ENCODE results near the gene SH2D1A.
"Not testable (repeated sequence)": the region's sequence is repeated elsewhere in the genome, so short reads cannot be mapped to it uniquely, and the experiment has no call there.

Gene SH2D1A

DNA sequence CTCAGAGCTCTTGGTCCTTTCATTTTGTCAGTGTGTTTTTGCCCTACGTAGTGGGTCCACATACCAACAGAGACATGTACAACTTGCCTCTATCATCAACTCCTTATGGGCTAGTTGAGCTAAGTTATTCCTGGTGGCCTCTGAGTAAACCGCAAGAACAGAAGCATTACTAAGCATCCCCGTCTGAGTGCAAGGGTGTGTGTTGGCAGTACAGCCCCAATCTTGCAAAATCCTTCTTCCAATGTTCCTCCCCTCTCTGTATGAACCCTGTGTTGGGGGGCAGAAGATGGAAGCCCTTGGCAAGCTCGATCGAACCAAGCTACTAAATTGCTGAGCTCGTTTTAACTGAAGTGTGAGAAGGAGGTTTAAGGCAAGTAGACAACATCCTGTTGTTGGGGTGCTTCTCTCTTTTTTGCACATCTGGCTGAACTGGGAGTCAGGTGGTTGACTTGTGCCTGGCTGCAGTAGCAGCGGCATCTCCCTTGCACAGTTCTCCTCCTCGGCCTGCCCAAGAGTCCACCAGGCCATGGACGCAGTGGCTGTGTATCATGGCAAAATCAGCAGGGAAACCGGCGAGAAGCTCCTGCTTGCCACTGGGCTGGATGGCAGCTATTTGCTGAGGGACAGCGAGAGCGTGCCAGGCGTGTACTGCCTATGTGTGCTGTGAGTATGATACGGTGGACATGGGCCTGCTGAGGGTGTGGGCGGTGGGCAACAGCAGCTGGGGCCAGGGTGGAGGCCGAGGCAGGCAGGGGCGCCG, at the start of gene SH2D1A:
Gene SH2D1A, plus strand, starts transcription at position 447 of the 760 bp plus-strand sequence. Its CDS starts 80 bp downstream, at position 527.
- no peak for DNase-seq

DNA sequence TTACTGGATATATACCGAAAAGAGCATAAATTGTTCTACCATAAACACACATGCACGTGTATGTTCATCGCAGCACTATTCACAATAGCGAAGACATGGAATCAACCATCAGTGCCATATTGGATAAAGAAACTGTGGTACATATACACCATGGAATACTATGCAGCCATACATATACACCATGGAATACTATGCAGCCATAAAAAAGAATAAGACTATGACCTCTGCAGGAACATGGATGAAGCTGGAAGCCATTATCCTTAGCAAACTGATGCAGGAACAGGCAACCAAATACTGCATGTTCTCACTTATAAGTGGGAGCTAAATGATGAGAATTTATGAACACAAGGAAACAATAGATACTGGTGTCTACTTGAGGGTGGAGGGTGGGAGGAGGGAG, 47.0 kb upstream of the SH2D1A start:
- DNase-seq: not testable (repeated sequence)

DNA sequence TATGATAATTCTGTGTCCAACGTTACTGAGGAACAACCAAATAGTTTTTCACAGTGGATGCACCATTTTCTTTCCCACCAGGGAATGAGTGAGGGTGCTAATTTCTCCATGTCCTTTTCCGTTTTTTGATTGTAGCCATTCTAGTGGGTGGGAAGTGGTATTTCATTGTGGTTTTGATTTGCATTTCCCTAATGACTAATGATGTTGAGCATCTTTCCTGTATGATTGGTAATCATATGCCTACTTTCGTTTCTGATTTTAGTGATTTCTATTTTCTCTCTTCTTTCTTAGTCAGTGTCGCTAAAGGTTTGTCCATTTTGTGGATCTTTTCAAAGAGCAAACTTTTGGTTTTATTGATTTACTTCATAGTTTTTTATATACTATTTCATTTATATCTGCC, 46.0 kb upstream of the SH2D1A start:
- DNase-seq: no peak

DNA sequence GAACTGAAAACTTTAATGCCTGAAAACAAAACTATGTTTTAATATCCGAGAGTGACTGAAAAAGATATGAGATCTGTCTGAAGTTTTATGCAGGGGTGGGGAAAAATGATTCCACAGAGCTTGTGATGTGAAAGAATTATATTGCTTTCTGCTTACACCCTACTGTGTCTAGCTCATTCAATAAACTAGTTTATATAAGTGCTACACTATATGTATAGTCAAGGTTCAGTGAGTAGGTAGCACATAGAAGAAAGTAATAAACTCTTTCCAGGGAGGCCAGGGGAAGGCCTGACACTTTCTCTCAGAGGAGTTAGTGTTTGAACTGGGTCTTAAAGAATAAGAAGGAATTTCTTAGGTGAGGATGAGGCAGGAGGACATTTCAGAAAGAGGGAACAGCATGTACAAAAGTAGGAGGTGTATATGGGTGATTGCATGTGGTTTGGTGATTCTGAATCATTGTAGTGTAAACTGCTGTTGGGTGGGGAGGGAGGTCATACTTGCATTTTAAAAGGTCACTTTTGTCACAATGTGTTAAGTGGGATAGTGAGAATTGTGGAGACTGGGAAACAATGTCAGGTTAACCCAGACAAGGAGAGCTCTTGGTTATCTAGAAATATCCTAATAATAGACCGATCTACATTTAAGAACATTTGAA, 39.0 kb upstream of the SH2D1A start:
- DNase-seq: no peak

DNA sequence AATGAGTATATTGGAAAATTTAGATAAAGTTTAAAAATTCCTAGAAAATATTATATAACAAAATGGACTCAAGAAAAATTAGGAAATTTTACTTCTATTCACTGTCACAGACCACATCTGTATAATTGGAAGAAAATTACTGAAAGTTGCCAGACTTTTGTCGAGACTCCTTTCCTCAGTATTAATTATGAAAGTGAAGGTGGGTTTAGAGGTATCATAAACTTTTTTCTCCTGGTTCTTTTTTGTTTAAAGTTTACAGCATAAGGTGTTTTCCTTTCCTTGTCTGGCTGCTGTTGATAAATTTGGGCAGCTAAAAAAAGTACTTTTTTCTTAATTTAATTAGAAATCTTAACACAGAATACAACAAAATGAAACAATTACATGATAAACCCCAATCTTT, 20.6 kb upstream of the SH2D1A start:
- no peak for DNase-seq

DNA sequence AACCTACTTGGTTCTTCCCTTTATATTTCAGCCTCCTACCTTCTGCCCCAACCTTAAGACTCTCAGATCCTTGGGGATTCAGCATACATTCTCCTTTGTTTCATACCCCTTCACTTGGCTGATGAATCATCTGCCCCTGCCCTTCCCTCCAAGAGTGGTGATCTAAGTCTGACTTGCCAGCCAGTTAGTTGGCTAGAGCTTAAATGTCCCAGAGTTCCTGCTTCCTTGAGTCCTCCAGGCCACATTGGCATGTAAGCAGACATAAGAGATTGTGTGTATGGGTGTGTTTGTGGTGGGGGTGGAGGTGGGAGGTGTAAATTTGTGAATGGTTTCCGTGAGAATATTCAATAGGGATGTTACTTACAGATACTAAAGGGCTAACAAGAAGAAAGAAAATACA, 17.6 kb upstream of the SH2D1A start:
- no peak for DNase-seq

DNA sequence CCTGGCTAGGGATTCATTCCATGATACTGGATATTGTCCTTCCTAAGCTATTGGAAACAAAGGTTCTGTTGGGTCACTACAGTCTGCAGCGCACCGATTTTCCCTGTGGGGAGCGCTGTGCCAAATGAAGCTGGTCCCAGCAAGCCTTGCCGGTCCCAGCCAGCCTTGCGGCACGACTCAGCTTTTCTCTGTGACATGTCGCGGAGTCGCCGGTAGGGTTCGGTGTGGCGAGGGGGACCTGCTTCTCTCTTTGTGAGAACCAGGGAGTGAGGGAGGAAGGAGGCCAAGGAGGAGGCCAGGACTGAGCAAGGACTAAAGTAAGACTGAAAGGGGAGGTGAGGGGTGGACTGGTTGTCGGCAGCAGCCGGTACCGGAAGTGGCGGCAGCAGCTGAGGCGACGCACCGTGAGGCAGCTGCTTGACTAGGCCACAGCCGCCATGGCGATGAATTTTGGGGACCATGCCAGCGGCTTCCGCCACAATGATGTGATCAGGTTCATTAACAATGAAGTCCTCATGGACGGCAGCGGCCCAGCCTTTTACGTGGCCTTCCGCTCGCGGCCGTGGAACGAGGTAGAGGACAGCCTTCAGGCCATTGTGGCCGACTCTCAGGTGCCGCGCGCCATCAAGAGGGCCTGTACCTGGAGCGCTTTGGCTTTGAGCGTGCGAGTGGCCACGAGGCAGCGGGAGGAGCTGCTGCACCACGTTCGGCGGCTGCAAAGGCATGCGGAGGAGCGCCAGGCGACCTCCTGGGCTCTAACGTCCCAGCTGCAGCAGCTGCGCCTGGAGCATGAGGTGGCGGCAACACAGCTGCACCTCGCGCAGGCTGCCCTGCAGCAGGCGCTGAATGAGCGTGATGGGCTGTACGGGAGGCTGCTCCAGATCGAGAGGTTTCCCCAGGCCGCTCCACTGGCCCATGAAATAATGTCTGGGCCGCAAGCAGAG, 13.6 kb upstream of the SH2D1A start, which contains the start of gene TEX13D:
Gene TEX13D, plus strand, starts transcription at position 180 of the 944 bp plus-strand sequence. Its CDS starts 258 bp downstream, at position 438.
- DNase-seq: no peak

DNA sequence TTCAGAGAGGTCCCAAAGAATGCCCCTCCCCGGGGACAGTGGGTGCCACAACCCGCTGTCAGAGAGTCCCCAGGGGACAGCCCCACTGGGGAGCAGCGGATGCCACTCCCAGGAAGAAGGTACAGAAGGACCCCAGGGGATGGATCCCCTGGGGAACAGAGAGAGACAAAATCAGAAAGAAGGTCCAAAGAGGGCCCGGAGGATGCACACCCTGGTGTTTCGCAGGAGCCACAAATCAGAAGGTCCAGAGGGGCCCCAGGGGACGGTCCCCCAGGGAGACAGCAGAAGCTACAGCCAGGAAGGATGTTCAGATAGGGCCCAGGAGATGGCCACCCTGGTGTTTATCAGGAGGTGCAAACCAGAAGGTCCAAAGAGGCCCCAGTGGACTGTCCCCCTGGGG, 12.5 kb upstream of the SH2D1A start:
- DNase-seq: no peak

DNA sequence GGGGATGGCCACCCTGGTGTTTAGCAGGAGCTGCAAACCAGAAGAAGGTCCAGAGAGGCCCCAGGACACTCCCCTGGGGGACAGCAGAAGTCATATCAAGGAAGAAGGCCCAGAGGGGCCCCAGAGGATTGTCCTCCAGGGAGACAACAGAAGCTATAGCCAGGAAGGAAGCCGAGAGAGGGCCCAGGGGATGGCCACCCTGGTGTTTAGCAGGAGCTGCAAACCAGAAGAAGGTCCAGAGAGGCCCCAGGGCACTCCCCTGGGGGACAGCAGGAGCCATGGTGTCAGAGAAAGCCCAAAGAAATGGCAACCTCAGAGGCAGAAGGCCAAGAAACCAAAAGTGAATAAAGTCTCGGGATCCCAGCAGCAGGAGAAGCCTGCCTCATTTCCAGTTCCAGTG, 11.8 kb upstream of the SH2D1A start:
- not testable (repeated sequence) for DNase-seq

DNA sequence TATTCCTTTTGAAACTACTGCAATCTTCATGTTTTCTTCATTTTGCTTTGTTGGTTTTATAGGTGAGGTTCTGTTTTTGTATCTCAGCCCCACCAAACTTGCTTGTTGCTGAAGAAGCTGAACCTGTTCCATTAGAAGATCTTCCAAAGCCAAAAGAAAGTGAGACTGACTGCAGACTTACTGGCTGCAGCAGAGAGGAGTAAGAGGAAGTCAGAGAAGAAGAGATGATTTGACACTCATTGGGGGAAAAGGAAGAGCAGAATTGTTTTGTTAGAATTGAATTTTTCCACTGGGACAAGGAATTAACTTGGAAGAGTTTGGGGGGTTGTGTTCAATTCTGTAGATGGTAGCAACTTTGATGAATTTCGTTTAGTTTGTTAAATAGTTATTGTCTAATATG, 10.8 kb upstream of the SH2D1A start:
- no peak for DNase-seq

DNA sequence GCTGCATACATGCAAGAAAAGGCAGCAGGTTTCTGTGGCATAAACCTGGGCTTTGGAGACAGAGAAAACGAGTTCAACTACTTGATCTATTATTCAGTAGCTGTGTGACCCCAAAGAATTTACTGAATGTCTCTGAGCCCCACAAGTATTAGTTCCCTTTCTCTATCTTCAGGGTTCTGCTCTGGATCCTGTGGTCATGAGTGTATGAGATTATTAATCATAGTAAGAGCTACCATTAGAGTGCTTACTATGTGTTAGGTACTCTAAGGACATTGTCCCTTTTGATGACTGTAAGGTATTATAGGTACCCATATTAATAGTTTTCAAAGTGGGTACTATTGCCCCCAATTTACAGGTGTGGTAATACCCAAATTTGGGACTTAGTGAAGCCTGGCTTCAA, 8.4 kb upstream of the SH2D1A start:
- DNase-seq: no peak

DNA sequence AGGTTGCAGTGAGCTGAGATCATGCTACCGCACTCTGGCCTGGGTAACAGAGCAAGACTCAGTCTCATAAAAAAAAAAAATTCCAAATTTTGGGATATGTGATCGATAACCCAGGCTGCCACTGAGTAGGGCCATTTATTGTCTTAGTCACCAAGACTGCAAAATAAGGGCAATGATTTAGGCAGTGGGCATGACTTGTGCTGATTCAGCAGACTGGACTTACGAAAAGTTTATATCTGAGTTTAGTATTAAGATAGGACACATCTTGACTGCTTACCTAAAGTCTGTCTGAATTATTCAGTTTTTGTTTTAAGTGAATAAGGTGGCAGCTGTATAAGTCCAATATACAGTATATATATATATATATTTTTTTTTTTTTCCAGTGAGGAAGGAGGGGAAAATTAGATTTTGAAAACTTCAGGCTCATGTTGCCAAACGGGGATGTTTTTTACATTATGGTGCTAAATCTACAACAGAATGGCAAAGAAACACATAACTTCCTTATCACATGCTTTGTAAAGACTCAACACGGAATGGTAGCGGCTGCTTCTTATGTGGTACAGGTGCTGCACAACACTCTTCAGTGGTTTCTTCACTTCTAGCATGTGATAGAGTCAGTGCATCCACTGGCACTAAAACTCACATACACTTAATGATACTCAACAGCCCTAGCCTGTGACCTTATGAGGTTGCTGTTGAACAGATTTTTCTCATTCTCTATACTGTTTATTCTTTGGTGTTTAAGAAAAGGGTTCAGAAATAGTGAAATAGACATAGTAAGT, 7.4 kb upstream of the SH2D1A start:
- no peak for DNase-seq

DNA sequence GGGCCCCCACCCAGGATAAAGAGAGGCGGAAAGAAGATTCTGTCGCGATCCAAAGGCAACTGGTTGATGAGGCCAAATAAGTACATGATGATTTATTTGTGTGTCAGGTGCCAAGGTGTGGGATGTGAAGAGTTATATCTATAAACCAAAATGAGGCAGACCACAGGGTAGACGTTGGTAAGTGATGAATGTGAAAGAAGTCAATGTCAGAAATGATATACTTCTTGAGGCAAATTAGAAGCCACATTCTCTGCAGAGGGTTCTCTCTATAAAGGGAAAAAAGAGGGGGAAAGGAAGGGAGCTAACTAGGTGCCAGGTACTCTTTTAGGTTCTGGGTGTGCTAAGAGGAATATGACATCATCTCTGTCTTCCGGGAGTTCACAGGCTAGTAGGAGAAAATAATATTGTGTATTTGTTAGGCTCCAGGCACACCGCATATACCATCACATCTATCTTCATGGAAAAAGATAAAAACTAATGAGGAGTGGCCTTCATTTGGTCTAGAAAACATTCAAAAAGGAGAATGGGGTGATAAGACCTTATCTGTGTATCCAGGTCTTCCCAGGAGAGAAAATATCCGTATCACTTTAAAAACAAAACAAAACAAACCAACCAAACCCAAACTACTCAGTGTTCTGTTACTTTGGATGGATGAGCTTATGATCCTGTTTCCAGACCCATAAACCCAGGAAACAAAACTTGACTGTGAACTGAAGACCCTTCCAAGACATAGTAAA, 4.8 kb upstream of the SH2D1A start:
- no peak for DNase-seq

DNA sequence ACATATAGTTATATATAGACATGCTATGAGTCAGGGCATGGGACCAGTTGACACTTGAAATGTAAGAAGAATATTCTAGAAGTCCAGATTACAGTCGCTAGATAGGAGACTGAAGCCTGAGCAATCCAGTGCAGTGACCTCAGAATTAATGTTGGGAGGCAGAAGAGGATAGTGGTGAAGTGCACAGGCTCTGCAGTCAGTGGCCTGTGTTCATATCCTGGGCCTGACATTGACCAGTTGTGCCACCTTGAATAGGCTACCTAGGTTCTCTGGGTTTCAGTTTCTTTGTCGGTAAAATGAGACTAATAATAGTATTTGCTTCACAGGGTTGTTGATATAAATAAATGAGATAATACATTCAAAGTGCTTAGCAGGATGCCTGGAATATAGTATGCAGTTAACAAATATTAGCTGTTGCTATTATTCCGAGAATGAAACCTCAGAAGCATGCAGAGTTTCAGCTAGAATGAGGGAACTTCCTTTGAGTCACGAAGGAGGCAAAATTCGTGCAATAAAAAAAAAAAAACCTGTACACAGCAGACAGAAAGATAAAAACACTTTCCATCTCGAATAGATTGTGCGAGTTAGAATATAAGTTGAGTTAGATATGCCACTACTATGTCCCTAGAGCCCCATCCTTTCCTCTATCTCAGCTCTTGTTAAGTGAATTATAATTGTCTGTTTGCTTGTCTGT, 4.0 kb upstream of the SH2D1A start:
- no peak for DNase-seq

DNA sequence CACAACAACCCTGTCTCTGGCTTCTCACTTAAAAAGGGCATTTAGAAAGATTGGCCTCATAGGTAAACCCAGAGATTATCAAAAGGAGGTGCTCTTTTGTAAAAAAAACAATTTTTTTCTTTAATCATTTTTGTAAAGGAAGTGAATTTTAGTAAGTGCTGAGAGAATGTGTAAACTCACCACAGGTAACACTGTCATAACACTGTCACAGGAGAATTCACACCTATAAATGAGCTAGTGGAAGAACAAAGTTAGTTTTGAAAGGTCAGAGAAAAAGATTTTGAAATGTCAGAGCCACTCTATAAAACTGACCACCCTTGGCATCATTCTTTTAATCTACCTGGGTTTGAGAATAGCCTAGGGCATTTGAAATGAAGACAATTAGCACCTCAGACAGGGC, 3.3 kb upstream of the SH2D1A start:
- no peak for DNase-seq

DNA sequence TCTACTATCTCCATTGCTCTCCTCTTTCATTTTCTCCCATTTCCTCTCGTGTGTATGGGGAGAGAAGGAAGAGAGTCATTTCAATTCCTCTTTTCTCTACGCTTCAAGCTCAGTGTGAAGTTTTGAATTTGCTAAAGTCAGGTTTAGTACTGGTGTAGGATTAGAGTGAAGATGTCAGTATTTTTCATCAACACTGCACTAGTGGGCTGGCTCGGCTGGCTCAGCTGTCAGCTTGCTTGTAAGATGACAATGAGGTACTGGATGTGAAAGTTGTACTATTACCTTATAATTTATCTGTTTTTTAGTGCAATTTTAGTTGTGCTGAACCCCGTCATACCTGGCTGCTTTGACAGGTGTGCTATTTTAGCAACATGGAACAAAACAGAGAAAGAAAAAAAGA, 2.1 kb upstream of the SH2D1A start:
- DNase-seq: no peak

DNA sequence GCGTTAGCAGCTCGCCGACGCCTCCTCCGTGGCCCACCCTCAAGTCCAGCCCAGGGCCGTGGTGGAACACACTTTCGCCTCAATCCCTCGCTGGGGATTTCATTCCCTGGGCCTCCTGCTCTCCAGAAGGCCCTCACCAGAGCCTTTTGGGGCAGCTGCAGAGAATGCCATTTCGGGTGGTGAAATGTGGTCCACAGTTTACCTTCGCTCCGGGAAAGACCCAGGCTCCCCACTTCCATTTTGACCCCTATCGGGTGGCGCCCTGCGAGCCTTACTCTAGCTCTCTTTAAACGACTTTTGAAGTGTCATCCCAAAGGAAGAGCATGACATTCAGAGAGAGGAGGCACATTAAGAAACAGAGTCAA, 496 bp downstream of the SH2D1A start:
- DNase-seq: no peak

DNA sequence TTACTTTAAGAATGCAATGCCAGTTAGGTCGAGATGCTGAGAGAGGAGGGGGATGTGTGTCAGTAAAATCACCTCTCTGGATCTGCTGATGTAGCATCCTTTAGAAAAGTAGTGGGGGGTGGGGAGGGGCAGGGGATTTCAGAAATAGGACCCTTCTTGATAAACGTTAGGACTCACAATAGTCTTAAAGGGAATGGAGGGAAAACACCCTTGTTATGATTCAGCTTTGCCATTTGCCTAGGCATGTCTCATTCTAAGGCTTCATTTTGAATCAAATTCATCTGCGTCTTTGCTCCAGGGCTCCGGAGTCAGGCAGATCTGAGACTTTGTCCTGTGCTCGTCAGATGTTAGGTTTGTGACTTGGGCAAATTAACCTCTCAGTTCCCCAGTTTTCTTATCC, 879 bp downstream of the SH2D1A start:
- no peak for DNase-seq

DNA sequence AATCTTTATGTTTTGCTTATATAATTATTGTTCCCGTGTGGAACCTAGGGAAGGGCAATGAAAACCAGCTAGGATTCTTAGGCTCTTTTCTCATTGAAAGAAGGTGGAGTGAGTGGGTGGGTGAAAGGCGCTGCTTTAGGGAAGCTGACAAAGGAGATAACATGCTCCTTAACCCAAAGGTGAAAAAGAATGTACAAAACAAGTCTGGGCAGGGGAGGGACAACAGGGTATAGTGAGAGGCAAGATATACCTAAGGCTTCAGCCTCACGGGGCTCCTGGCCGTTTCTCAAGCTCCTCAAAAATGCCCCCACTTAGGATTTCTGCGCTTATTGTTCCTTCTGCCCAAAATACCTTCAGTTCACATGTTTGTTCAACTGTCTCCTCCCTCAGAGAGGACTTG, 1.8 kb downstream of the SH2D1A start:
- no peak for DNase-seq

DNA sequence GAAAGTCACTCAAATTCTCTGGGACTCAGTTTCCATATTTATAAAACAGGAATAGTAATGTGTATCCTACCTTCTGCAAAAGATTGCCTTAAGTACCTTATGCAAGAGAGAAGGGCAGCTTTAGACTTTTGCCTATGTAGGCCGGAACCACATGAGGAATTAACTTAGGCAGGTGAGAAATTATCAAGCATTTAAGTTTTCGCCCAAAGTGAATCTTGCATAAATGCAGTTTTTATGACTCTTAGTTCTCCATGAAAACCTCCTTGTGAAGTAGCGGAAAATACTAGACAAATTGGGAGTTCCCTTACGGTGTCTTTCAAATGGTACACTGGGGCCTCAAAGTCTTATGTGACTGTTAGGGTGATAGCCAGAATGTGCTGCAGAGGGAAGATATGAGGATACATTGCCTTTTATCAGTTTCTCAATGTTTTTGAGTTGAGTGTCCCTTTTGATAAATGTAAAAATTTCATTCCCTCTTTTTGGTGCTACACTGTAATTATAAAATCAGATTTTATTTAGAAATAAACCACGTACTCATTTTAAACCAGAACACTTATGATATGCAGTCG, 2.6 kb downstream of the SH2D1A start:
- no peak for DNase-seq

DNA sequence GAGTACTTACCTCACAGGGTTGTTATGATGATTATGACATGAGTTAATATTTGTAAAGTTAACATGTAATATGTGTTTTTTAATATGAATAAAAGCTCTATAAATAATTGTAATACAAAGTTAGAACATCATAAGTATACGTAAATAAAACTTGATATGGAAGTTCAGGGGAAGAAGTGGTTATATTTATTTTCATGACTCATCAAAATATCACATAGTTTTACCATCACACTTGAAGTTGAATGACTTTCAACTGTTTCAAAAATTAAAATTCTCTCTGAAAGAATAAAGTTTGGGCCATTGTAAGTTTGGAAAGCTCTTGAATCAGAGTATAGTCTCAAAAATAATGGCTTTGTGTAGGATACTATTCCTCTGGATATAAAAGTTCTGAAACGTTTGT, 8.3 kb downstream of the SH2D1A start:
- DNase-seq: no peak

Measured in NCI-H1105 (cell line).